ENCODE results near the gene RAI14. TPM values are rescaled to one million over a fixed set of nuclear protein-coding genes. Genes with fewer than 3 reads are reported as not detected.

Gene RAI14
- total RNA-seq, 6 experiments from 2014 or later: 11.9 to 30.8 (median 20.8) TPM

- H3K4me3 ChIP-seq: no peak overlapping the region
- peaks cover 0 to 27% (median 6%) of the 10 kb centered on the region in 4 donors for H3K36me3 ChIP-seq
- ATAC-seq: no peak
- TF ChIP-seq, protein P1, sequence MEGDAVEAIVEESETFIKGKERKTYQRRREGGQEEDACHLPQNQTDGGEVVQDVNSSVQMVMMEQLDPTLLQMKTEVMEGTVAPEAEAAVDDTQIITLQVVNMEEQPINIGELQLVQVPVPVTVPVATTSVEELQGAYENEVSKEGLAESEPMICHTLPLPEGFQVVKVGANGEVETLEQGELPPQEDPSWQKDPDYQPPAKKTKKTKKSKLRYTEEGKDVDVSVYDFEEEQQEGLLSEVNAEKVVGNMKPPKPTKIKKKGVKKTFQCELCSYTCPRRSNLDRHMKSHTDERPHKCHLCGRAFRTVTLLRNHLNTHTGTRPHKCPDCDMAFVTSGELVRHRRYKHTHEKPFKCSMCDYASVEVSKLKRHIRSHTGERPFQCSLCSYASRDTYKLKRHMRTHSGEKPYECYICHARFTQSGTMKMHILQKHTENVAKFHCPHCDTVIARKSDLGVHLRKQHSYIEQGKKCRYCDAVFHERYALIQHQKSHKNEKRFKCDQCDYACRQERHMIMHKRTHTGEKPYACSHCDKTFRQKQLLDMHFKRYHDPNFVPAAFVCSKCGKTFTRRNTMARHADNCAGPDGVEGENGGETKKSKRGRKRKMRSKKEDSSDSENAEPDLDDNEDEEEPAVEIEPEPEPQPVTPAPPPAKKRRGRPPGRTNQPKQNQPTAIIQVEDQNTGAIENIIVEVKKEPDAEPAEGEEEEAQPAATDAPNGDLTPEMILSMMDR (IDR thresholded peaks at IDR 0.05): no peak
- TF ChIP-seq POLR2A (IDR thresholded peaks at IDR 0.05): no peak
- no peak overlapping the region for H3K27ac ChIP-seq
- intact Hi-C loops (cut with DNase I): no loop called here
- 87% methylated on average over 3 of the region's 3 CpGs for WGBS (ENCODE audit: insufficient coverage, low coverage, low lambda C conversion rate, missing lambda C conversion rate)
- H3K9me3 ChIP-seq: no peaks in the 10 kb centered on the region
- no peak for DNase-seq
- H3K27me3 ChIP-seq: no peaks in the 10 kb centered on the region
- no peaks in the 10 kb centered on the region for H3K4me1 ChIP-seq
These were observed 162.6 kb downstream of the RAI14 start for GRCh38 chr5:34818717-34819116.

DNA sequence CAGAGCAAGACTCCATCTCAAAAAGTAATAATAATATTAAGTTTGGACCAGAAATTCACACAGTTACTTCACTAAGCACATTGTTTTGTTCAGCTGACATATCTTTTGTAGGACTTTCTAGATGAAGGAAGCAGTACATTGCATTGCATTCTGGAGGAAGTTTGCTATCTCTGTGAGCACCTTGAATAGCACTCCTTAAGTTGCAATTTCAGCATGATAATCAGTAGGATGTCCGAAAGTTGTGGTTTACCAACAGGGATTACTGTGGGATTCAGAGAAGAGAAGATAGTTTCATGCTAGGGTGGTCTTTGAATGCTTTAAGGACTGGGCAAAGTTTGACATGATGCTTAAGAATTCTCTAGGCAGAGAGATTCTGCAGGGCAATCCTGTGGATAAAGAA, 164.5 kb downstream of the RAI14 start:
- intact Hi-C loops (cut with DNase I): no loop called here
- no peak for ATAC-seq
- peaks cover 0 to 34% (median 16%) of the 10 kb centered on the region in 4 donors for H3K36me3 ChIP-seq

GRCh38 chr5:34822956-34823715, 167.0 kb downstream of the RAI14 start:
- H3K27ac ChIP-seq: no peak overlapping the region
- peaks cover 0 to 54% (median 18%) of the 10 kb centered on the region in 4 donors for H3K36me3 ChIP-seq
- DNase-seq (no peak), ATAC-seq (no peak)
- no peaks in the 10 kb centered on the region for H3K27me3 ChIP-seq
- H3K4me3 ChIP-seq: no peak overlapping the region
- no peaks in the 10 kb centered on the region for H3K9me3 ChIP-seq
- intact Hi-C loops (cut with DNase I): no loop called here
- no peaks in the 10 kb centered on the region for H3K4me1 ChIP-seq
- TF ChIP-seq, protein P1 (IDR thresholded peaks at IDR 0.05): no peak
- no peak for TF ChIP-seq POLR2A (IDR thresholded peaks at IDR 0.05)
- 85% methylated on average over 8 of the region's 8 CpGs for WGBS (ENCODE audit: insufficient coverage, low coverage, low lambda C conversion rate, missing lambda C conversion rate)

More for the DNA sequence above, 164.5 kb downstream of the RAI14 start:
- no peaks in the 10 kb centered on the region for H3K9me3 ChIP-seq
- no peaks in the 10 kb centered on the region for H3K27me3 ChIP-seq
- H3K4me3 ChIP-seq: no peak overlapping the region
- H3K27ac ChIP-seq: no peak overlapping the region
- WGBS (ENCODE audit: insufficient coverage, low coverage, low lambda C conversion rate, missing lambda C conversion rate): 53% methylated on average over 1 of the region's 1 CpG
- DNase-seq: no peak
- H3K4me1 ChIP-seq: no peaks in the 10 kb centered on the region
- TF ChIP-seq, protein P1 (IDR thresholded peaks at IDR 0.05): no peak
- no peak for TF ChIP-seq POLR2A (IDR thresholded peaks at IDR 0.05)

DNA sequence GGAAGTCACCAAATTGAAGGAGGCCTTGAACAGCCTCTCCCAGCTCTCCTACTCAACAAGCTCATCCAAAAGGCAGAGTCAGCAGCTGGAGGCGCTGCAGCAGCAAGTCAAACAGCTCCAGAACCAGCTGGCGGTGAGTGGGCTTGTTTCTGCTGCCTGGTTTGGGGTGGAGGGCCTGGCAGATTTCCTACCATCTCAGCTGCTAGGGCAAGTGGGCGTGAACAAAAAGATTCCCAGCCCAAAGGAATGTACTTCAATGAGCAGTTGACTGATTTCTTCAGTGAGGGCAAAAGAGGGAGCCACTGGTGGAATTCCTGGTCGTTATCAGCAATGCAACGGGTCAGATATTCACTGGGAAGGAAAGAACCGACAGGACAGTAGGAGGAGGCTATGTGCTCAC, 170.2 kb downstream of the RAI14 start:
- Histone ChIP-seq H3K4me3 (no peak overlapping the region), H3K36me3 (peaks cover 0 to 71% (median 24%) of the 10 kb centered on the region in 4 donors), H3K27ac (no peak overlapping the region), H3K27me3 (no peaks in the 10 kb centered on the region), H3K4me1 (no peaks in the 10 kb centered on the region), H3K9me3 (no peaks in the 10 kb centered on the region)
- TF ChIP-seq POLR2A (IDR thresholded peaks at IDR 0.05): no peak
- TF ChIP-seq, protein P1 (IDR thresholded peaks at IDR 0.05): no peak
- intact Hi-C loops (cut with DNase I): no loop called here
- 55% methylated on average over 4 of the region's 6 CpGs for WGBS (ENCODE audit: insufficient coverage, low coverage, low lambda C conversion rate, missing lambda C conversion rate)
- DNase-seq: no peak
- ATAC-seq: no peak

Measured in right lobe of liver (tissue), 6 donors.